Measurements from ENCODE around the gene PSMD11. TPM values are rescaled to one million over a fixed set of nuclear protein-coding genes. Genes with fewer than 3 reads are reported as not detected.
"Not testable (repeated sequence)": the region's sequence is repeated elsewhere in the genome, so short reads cannot be mapped to it uniquely, and the experiment has no call there.

Gene PSMD11
- total and polyA plus RNA-seq, 2 of the 13 experiments (the other 11 are each of a cell fraction or from before 2014, with no cell fraction given), result 69.8 to 152 TPM

DNA sequence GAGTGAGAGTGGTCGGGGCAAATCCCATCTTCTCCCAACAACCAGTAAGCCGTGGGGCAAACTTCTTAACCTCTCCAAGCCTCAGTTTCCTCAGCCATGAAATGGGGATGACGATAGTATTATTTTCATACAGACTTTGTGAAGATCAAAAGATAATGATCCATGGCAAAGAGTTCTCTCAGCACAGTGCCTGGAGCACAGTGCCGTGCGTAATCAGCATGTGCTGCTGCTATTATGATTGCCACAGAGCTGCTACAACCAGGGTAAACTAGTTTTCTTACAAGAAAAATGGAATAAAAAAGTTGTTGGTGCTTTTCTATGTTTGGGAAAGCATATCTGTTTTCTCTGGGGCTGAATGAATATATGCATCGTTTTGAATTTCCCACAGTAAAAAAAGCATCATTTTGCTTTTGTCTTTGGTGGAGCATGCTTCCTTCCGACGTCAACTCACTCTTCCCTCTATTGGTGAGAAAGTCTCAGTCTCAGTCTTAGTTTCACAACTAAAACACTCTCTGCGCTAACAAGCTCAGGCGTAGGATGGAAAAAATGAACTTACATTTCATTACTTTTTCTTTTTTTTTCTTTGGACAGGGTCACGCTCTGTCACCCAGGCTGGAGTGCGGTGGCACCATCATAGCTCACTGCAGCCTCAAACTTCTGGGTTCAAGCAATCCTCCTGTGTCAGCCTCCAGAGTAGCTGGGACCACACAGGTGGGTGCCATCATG lies 79.7 kb downstream of the PSMD11 start:
- intact Hi-C loops (cut with micrococcal nuclease; ENCODE audit: unreplicated experiment), result no loop called here

DNA sequence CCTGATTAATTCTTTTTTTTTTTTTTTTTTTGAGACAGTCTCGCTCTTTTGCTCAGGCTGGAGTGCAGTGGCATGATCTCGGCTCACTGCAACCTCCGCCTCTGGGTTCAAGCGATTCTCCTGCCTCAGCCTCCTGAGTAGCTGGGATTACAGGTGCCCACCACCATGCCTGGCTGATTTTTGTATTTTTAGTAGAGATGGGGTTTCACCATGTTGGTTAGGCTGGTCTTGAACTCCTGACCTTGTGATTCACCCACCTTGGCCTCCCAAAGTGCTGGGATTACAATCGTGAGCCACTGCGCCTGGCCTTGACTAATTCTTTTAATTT lies 80.2 kb downstream of the PSMD11 start:
- H3K79me2 ChIP-seq (ENCODE audit: insufficient read depth, low read length); H3K9ac ChIP-seq (ENCODE audit: insufficient read depth, low read depth, low read length); H2AFZ ChIP-seq (ENCODE audit: low read length); H3K36me3 ChIP-seq (replicated peaks in 1 of 2; ENCODE audit: control insufficient read depth in 1 of 2, insufficient read depth in 2 of 2, low read length in 2 of 2); H3K27ac ChIP-seq (ENCODE audit: extremely low read length, insufficient read depth, low read length); in situ Hi-C loops (cut with HindIII; ENCODE audit: extremely low pct_ligation_motif_present, low pct_unique_long_range_greater_than_20kb); BruUV-seq (replicated peaks); FAIRE-seq; ATAC-seq; H3K4me2 ChIP-seq (ENCODE audit: low read depth, low read length); H3K9me3 ChIP-seq (ENCODE audit: low read length); H4K20me1 ChIP-seq (ENCODE audit: insufficient read depth, low read length); intact Hi-C loops (cut with micrococcal nuclease; ENCODE audit: unreplicated experiment); H3K27me3 ChIP-seq (ENCODE audit: control insufficient read depth in 1 of 2, insufficient read depth in 2 of 2, low read length in 2 of 2); DNase-seq (ENCODE audit: low spot score); POLR2A ChIA-PET; CTCF ChIA-PET (ENCODE audit: low intra/inter-chr PET ratio, low total read pairs); H3K4me3 ChIP-seq (replicated peaks in 1 of 3; ENCODE audit: insufficient read depth in 1 of 3, low read depth in 2 of 3, low read length in 3 of 3): not testable (repeated sequence)
- WGBS (ENCODE audit: low lambda C conversion rate), result 97% methylated on average over 6 of the region's 6 CpGs
- H3K4me1 ChIP-seq (ENCODE audit: insufficient read depth, low read length), result peaks cover 16% of the 10 kb centered on the region

More for the DNA sequence above, 79.7 kb downstream of the PSMD11 start:
- H3K9ac ChIP-seq (ENCODE audit: insufficient read depth, low read depth, low read length), result no peak overlapping the region
- POLR2A ChIA-PET, result no interaction called here
- ATAC-seq (no peak), FAIRE-seq (no peak), DNase-seq (ENCODE audit: low spot score) (no peak)
- CTCF ChIA-PET (ENCODE audit: low intra/inter-chr PET ratio, low total read pairs), result no interaction called here
- no peak overlapping the region for H3K27ac ChIP-seq (ENCODE audit: extremely low read length, insufficient read depth, low read length)
- H3K36me3 ChIP-seq (replicated peaks in 1 of 2; ENCODE audit: control insufficient read depth in 1 of 2, insufficient read depth in 2 of 2, low read length in 2 of 2), result no peaks in the 10 kb centered on the region
- in situ Hi-C loops (cut with HindIII; ENCODE audit: extremely low pct_ligation_motif_present, low pct_unique_long_range_greater_than_20kb), result no loop called here
- no peaks in the 10 kb centered on the region for H3K79me2 ChIP-seq (ENCODE audit: insufficient read depth, low read length)
- TF ChIP-seq ZFX (CRISPR knock-in tag; IDR thresholded peaks at IDR 0.05; ENCODE audit: low read depth) (no peak), HES4 (CRISPR knock-in tag; IDR thresholded peaks at IDR 0.05; ENCODE audit: borderline replicate concordance) (no peak), TARDBP (CRISPR knock-in tag; IDR thresholded peaks at IDR 0.05) (no peak), TOPORS (CRISPR knock-in tag; IDR thresholded peaks at IDR 0.05) (no peak), MAFF (IDR thresholded peaks at IDR 0.05; ENCODE audit: low read depth, low read length) (no peak), ZNF674 (CRISPR knock-in tag; IDR thresholded peaks at IDR 0.05; ENCODE audit: low read depth) (no peak), NCOR1 (IDR thresholded peaks at IDR 0.05; ENCODE audit: borderline replicate concordance, low read length) (no peak), SSRP1 (CRISPR knock-in tag; IDR thresholded peaks at IDR 0.05) (no peak), JUN (CRISPR knock-in tag; IDR thresholded peaks at IDR 0.05) (no peak), CBX2 (IDR thresholded peaks at IDR 0.05; ENCODE audit: low read depth, low read length) (no peak), CBX2 (CRISPR knock-in tag; IDR thresholded peaks at IDR 0.05; ENCODE audit: low read depth) (no peak), KLF15 (CRISPR knock-in tag; IDR thresholded peaks at IDR 0.05; ENCODE audit: borderline replicate concordance) (no peak), SAFB2 (CRISPR knock-in tag; IDR thresholded peaks at IDR 0.05; ENCODE audit: borderline replicate concordance, low read depth) (no peak)
- TF ChIP-seq, protein P1, sequence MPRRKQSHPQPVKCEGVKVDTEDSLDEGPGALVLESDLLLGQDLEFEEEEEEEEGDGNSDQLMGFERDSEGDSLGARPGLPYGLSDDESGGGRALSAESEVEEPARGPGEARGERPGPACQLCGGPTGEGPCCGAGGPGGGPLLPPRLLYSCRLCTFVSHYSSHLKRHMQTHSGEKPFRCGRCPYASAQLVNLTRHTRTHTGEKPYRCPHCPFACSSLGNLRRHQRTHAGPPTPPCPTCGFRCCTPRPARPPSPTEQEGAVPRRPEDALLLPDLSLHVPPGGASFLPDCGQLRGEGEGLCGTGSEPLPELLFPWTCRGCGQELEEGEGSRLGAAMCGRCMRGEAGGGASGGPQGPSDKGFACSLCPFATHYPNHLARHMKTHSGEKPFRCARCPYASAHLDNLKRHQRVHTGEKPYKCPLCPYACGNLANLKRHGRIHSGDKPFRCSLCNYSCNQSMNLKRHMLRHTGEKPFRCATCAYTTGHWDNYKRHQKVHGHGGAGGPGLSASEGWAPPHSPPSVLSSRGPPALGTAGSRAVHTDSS (CRISPR knock-in tag; conservative IDR thresholded peaks at IDR 0.05), result no peak
- TF ChIP-seq, protein P2, sequence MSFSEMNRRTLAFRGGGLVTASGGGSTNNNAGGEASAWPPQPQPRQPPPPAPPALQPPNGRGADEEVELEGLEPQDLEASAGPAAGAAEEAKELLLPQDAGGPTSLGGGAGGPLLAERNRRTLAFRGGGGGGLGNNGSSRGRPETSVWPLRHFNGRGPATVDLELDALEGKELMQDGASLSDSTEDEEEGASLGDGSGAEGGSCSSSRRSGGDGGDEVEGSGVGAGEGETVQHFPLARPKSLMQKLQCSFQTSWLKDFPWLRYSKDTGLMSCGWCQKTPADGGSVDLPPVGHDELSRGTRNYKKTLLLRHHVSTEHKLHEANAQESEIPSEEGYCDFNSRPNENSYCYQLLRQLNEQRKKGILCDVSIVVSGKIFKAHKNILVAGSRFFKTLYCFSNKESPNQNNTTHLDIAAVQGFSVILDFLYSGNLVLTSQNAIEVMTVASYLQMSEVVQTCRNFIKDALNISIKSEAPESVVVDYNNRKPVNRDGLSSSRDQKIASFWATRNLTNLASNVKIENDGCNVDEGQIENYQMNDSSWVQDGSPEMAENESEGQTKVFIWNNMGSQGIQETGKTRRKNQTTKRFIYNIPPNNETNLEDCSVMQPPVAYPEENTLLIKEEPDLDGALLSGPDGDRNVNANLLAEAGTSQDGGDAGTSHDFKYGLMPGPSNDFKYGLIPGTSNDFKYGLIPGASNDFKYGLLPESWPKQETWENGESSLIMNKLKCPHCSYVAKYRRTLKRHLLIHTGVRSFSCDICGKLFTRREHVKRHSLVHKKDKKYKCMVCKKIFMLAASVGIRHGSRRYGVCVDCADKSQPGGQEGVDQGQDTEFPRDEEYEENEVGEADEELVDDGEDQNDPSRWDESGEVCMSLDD (CRISPR knock-in tag; IDR thresholded peaks at IDR 0.05; ENCODE audit: borderline replicate concordance), result no peak
- TF ChIP-seq, protein P3, sequence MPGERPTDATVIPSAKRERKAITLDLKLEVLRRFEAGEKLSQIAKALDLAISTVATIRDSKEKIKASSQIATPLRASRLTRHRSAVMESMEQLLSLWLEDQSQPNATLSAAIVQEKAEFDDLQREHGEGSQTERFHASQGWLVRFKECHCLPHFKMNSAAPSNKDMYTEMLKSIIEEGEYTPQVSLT (CRISPR knock-in tag; IDR thresholded peaks at IDR 0.05; ENCODE audit: borderline replicate concordance, low read depth), result no peak
- H3K4me2 ChIP-seq (ENCODE audit: low read depth, low read length), result no peak overlapping the region
- no peaks in the 10 kb centered on the region for H3K27me3 ChIP-seq (ENCODE audit: control insufficient read depth in 1 of 2, insufficient read depth in 2 of 2, low read length in 2 of 2)
- BruUV-seq (replicated peaks), result no TSS peak
- H3K4me1 ChIP-seq (ENCODE audit: insufficient read depth, low read length), result peaks cover 16% of the 10 kb centered on the region
- H3K9me3 ChIP-seq (ENCODE audit: low read length), result no peaks in the 10 kb centered on the region
- no peaks in the 10 kb centered on the region for H4K20me1 ChIP-seq (ENCODE audit: insufficient read depth, low read length)
- WGBS (ENCODE audit: low lambda C conversion rate), result 88% methylated on average over 12 of the region's 12 CpGs
- no peak overlapping the region for H3K4me3 ChIP-seq (replicated peaks in 1 of 3; ENCODE audit: insufficient read depth in 1 of 3, low read depth in 2 of 3, low read length in 3 of 3)
- no peak overlapping the region for H2AFZ ChIP-seq (ENCODE audit: low read length)
